NB4 (cell line): ENCODE data around the gene NOD1.

Experiments
- CTCF ChIP-seq: IDR thresholded peaks from one replicate; pipeline ENCODE4 v1.5.1; 2012; ENCODE audit warnings: low read depth, low read length
- MAX ChIP-seq: IDR thresholded peaks from 2 replicates; pipeline ENCODE4 v1.6.1; 2011; ENCODE audit warnings: low read depth, low read length

GRCh38 chr7:30469303-30469702 is 9.3 kb downstream of the NOD1 start:
- no peak for TF ChIP-seq CTCF
- no peak for TF ChIP-seq MAX
